ENCODE results near the gene FNTB. TPM values are rescaled to one million over a fixed set of nuclear protein-coding genes. Genes with fewer than 3 reads are reported as not detected.

FNTB gene
- total RNA-seq, 1 experiment from 2014 or later, result 14.2 TPM

DNA sequence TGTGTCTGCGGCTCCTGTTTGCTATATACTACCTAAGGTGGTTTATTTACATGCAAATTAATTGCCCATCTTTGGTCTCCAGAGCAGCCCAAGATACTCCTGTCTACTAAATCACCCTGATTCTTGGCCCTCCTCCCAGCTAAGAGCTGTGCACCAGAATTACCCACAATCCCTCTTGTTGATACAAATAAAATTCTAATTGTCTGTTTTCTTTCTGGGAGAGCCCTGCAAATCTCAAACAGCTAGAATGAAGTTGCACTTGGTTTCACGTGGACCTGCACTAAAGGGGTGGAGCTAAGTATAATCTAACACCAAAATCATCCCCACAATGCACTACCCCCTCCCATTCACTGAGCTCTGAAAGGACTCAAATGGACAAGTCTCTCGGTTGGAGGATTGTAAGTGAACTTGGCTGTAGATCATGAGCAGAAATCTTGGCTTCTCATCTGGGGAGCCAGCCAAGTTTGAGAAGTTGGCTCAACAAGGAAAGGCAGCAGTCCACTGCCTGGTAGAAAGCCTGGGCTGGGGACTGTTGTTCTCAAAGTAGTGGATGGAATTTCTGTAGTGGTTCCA lies 109.0 kb downstream of the FNTB start:
- Mint-ChIP-seq H3K9me3 (no peaks in the 10 kb centered on the region), H3K4me1 (peaks cover 14% of the 10 kb centered on the region), H3K27ac (no peak overlapping the region), H3K4me3 (no peak overlapping the region), H3K36me3 (peaks cover 50% of the 10 kb centered on the region), H3K27me3 (ENCODE audit: low read depth) (no peaks in the 10 kb centered on the region; the same call in 1 of the 2 replicates)
- POLR2A ChIA-PET, result no interaction called here
- DNase-seq (ENCODE audit: low spot score), result no peak
- no peak for ATAC-seq
- CTCF ChIA-PET, result interaction anchor here (0.9 kb wide), 1 partner anchor 19 kb away, joined by 3 read pairs; no protein-coding TSS in a partner anchor
- TF ChIP-seq CREB1 (CRISPR knock-in tag; IDR thresholded peaks at IDR 0.05) (no peak), JAZF1 (CRISPR knock-in tag; IDR thresholded peaks at IDR 0.05) (no peak), ATF1 (CRISPR knock-in tag; IDR thresholded peaks at IDR 0.05) (no peak), EMX1 (CRISPR knock-in tag; IDR thresholded peaks at IDR 0.05) (no peak), NR3C1 (CRISPR knock-in tag; conservative IDR thresholded peaks at IDR 0.05; ENCODE audit: low read depth) (no peak), OVOL2 (CRISPR knock-in tag; IDR thresholded peaks at IDR 0.05; ENCODE audit: borderline replicate concordance) (no peak), RORB (CRISPR knock-in tag; IDR thresholded peaks at IDR 0.05) (no peak), GABPB1 (CRISPR knock-in tag; IDR thresholded peaks at IDR 0.05) (no peak)
- TF ChIP-seq, protein P1, sequence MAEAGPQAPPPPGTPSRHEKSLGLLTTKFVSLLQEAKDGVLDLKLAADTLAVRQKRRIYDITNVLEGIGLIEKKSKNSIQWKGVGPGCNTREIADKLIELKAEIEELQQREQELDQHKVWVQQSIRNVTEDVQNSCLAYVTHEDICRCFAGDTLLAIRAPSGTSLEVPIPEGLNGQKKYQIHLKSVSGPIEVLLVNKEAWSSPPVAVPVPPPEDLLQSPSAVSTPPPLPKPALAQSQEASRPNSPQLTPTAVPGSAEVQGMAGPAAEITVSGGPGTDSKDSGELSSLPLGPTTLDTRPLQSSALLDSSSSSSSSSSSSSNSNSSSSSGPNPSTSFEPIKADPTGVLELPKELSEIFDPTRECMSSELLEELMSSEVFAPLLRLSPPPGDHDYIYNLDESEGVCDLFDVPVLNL (CRISPR knock-in tag; IDR thresholded peaks at IDR 0.05; ENCODE audit: borderline replicate concordance, low read depth), result no peak
- TF ChIP-seq, protein P2, sequence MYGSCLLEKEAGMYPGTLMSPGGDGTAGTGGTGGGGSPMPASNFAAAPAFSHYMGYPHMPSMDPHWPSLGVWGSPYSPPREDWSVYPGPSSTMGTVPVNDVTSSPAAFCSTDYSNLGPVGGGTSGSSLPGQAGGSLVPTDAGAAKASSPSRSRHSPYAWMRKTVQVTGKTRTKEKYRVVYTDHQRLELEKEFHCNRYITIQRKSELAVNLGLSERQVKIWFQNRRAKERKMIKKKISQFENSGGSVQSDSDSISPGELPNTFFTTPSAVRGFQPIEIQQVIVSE (CRISPR knock-in tag; IDR thresholded peaks at IDR 0.05; ENCODE audit: borderline replicate concordance), result no peak
- TF ChIP-seq, protein P3, sequence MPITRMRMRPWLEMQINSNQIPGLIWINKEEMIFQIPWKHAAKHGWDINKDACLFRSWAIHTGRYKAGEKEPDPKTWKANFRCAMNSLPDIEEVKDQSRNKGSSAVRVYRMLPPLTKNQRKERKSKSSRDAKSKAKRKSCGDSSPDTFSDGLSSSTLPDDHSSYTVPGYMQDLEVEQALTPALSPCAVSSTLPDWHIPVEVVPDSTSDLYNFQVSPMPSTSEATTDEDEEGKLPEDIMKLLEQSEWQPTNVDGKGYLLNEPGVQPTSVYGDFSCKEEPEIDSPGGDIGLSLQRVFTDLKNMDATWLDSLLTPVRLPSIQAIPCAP (CRISPR knock-in tag; IDR thresholded peaks at IDR 0.05), result no peak
- TF ChIP-seq, protein P4, sequence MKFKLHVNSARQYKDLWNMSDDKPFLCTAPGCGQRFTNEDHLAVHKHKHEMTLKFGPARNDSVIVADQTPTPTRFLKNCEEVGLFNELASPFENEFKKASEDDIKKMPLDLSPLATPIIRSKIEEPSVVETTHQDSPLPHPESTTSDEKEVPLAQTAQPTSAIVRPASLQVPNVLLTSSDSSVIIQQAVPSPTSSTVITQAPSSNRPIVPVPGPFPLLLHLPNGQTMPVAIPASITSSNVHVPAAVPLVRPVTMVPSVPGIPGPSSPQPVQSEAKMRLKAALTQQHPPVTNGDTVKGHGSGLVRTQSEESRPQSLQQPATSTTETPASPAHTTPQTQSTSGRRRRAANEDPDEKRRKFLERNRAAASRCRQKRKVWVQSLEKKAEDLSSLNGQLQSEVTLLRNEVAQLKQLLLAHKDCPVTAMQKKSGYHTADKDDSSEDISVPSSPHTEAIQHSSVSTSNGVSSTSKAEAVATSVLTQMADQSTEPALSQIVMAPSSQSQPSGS (CRISPR knock-in tag; IDR thresholded peaks at IDR 0.05; ENCODE audit: borderline replicate concordance, low read depth), result no peak
- TF ChIP-seq, protein P5, sequence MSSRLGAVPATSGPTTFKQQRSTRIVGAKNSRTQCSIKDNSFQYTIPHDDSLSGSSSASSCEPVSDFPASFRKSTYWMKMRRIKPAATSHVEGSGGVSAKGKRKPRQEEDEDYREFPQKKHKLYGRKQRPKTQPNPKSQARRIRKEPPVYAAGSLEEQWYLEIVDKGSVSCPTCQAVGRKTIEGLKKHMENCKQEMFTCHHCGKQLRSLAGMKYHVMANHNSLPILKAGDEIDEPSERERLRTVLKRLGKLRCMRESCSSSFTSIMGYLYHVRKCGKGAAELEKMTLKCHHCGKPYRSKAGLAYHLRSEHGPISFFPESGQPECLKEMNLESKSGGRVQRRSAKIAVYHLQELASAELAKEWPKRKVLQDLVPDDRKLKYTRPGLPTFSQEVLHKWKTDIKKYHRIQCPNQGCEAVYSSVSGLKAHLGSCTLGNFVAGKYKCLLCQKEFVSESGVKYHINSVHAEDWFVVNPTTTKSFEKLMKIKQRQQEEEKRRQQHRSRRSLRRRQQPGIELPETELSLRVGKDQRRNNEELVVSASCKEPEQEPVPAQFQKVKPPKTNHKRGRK (CRISPR knock-in tag; IDR thresholded peaks at IDR 0.05; ENCODE audit: borderline replicate concordance), result no peak
- TF ChIP-seq, protein P6, sequence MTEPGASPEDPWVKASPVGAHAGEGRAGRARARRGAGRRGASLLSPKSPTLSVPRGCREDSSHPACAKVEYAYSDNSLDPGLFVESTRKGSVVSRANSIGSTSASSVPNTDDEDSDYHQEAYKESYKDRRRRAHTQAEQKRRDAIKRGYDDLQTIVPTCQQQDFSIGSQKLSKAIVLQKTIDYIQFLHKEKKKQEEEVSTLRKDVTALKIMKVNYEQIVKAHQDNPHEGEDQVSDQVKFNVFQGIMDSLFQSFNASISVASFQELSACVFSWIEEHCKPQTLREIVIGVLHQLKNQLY (CRISPR knock-in tag; IDR thresholded peaks at IDR 0.05), result no peak

DNA sequence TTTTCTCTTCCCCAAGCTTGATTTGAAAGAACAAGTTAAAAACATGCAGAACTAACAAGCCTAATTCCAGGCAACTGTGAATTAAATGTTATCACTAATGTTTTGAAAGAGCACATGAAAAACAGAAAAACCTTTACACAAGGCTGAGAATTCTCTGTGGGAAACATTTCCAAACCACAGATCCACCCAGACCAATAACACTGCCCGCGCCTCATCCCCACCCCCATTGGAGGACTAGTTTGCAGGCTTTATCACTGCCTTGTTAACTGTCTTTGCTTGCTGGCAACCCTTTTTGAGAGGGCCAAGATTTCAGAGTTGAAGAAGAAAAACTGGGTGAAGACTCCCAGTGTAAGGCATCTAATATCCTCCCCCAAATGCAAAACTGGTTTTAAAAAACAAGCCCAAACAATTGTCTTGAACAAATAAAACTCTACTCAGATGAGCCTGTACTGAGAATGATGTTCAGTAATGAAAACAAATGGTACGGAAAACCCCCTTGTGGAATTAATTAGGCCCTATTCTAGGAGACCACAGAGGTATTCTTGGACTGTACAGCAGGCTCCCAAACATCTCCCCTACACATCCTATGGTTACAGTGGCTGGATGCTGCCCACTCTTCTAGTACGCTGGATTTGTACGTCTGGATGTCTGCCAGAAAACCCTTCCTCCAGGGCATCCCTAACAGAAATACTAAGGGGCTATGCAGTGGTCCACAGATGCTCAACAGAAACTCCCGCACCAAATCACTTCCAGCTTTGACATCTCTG lies 109.8 kb downstream of the FNTB start:
- no peak overlapping the region for H3K4me3 Mint-ChIP-seq
- peaks cover 46% of the 10 kb centered on the region for H3K36me3 Mint-ChIP-seq
- no peak overlapping the region for H3K27ac Mint-ChIP-seq
- DNase-seq (ENCODE audit: low spot score), result no peak
- no peaks in the 10 kb centered on the region for H3K9me3 Mint-ChIP-seq
- no peaks in the 10 kb centered on the region for H3K27me3 Mint-ChIP-seq (ENCODE audit: low read depth)
- ATAC-seq, result no peak
- H3K4me1 Mint-ChIP-seq, result peaks cover 21% of the 10 kb centered on the region
- ChIA-PET POLR2A (no interaction called here), CTCF (no interaction called here)
- TF ChIP-seq ZNF416 (CRISPR knock-in tag; IDR thresholded peaks at IDR 0.05) (no peak), ESRRA (CRISPR knock-in tag; IDR thresholded peaks at IDR 0.05; ENCODE audit: borderline replicate concordance) (no peak), ETV6 (CRISPR knock-in tag; IDR thresholded peaks at IDR 0.05) (no peak), NR3C1 (CRISPR knock-in tag; conservative IDR thresholded peaks at IDR 0.05; ENCODE audit: low read depth) (no peak), GRHL2 (CRISPR knock-in tag; IDR thresholded peaks at IDR 0.05; ENCODE audit: insufficient replicate concordance, severe bottlenecking) (no peak), ZNF317 (CRISPR knock-in tag; IDR thresholded peaks at IDR 0.05; ENCODE audit: borderline replicate concordance, low read depth) (no peak)
- TF ChIP-seq, protein P7, sequence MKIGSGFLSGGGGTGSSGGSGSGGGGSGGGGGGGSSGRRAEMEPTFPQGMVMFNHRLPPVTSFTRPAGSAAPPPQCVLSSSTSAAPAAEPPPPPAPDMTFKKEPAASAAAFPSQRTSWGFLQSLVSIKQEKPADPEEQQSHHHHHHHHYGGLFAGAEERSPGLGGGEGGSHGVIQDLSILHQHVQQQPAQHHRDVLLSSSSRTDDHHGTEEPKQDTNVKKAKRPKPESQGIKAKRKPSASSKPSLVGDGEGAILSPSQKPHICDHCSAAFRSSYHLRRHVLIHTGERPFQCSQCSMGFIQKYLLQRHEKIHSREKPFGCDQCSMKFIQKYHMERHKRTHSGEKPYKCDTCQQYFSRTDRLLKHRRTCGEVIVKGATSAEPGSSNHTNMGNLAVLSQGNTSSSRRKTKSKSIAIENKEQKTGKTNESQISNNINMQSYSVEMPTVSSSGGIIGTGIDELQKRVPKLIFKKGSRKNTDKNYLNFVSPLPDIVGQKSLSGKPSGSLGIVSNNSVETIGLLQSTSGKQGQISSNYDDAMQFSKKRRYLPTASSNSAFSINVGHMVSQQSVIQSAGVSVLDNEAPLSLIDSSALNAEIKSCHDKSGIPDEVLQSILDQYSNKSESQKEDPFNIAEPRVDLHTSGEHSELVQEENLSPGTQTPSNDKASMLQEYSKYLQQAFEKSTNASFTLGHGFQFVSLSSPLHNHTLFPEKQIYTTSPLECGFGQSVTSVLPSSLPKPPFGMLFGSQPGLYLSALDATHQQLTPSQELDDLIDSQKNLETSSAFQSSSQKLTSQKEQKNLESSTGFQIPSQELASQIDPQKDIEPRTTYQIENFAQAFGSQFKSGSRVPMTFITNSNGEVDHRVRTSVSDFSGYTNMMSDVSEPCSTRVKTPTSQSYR (CRISPR knock-in tag; IDR thresholded peaks at IDR 0.05), result no peak
- TF ChIP-seq, protein P8, sequence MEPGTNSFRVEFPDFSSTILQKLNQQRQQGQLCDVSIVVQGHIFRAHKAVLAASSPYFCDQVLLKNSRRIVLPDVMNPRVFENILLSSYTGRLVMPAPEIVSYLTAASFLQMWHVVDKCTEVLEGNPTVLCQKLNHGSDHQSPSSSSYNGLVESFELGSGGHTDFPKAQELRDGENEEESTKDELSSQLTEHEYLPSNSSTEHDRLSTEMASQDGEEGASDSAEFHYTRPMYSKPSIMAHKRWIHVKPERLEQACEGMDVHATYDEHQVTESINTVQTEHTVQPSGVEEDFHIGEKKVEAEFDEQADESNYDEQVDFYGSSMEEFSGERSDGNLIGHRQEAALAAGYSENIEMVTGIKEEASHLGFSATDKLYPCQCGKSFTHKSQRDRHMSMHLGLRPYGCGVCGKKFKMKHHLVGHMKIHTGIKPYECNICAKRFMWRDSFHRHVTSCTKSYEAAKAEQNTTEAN (CRISPR knock-in tag; IDR thresholded peaks at IDR 0.05), result no peak
